Neutrophil (primary cell): ENCODE results near the gene PLXNB2.

Source experiments
- H3K27ac ChIP-seq: fragments of 200-600 bp; sonication (generic); 2 replicates; pipeline ENCODE4 v1.5.1; 2016; ENCODE audit warnings: mild to moderate bottlenecking, moderate library complexity
- H3K27me3 ChIP-seq: fragments of 200-600 bp; sonication (generic); 2 replicates; pipeline ENCODE4 v1.6.0; 2016; ENCODE audit warnings: mild to moderate bottlenecking
- H3K36me3 ChIP-seq: fragments of 200-600 bp; sonication (generic); 2 replicates; pipeline ENCODE4 v1.5.1; 2017
- H3K4me1 ChIP-seq, 2 experiments: fragments of 200-600 bp in 1 of 2; sonication (generic) in 1 of 2; 1 replicate in 1 of 2; 2 replicates in 1 of 2; pipeline versions ENCODE4 v1.5.1 to v1.6.1; 2013 to 2016; ENCODE audit warnings: low read depth in 1 of 2, low read length in 1 of 2, mild to moderate bottlenecking in 1 of 2, moderate library complexity in 1 of 2; ENCODE audit not compliant: control insufficient read depth in 1 of 2, insufficient read depth in 1 of 2
- H3K4me3 ChIP-seq, 2 experiments: fragments of 200-600 bp in 1 of 2; sonication (generic) in 1 of 2; 1 replicate in 1 of 2; 2 replicates in 1 of 2; pipeline ENCODE4 v1.5.1; 2013 to 2016; ENCODE audit warnings: low read depth in 1 of 2, low read length in 1 of 2, mild to moderate bottlenecking in 1 of 2, moderate library complexity in 1 of 2
- H3K9me3 ChIP-seq: fragments of 200-600 bp; sonication (generic); 2 replicates; pipeline ENCODE4 v1.5.1; 2016
- CTCF ChIP-seq: fragments of 200-600 bp; sonication (generic); IDR thresholded peaks from 2 replicates; pipeline ENCODE4 v1.5.1; 2016; ENCODE audit warnings: antibody characterized with exemption

PLXNB2 gene

GRCh38 chr22:50249341-50250248 lies 57.9 kb downstream of the PLXNB2 start:
- Histone ChIP-seq H3K27ac (peak overlapping the region; percentile 72), H3K4me1 (peaks cover 40 to 45% of the 10 kb centered on the region in 2 experiments), H3K4me3 (peak overlapping the region; percentile 87 to 88), H3K9me3 (no peaks in the 10 kb centered on the region), H3K27me3 (no peaks in the 10 kb centered on the region), H3K36me3 (peaks cover 42% of the 10 kb centered on the region)
- TF ChIP-seq CTCF: no peak

GRCh38 chr22:50248196-50249081 lies 59.0 kb downstream of the PLXNB2 start:
- Histone ChIP-seq H3K36me3 (peaks cover 42% of the 10 kb centered on the region), H3K4me3 (no peak overlapping the region), H3K4me1 (peaks cover 50 to 56% of the 10 kb centered on the region in 2 experiments), H3K27ac (no peak overlapping the region), H3K9me3 (no peaks in the 10 kb centered on the region), H3K27me3 (no peaks in the 10 kb centered on the region)
- TF ChIP-seq CTCF: no peak

- Histone ChIP-seq H3K27ac (peak overlapping the region; percentile 21), H3K4me3 (no peak overlapping the region)
Measured at GRCh38 chr22:50247748-50248147, 59.7 kb downstream of the PLXNB2 start.

GRCh38 chr22:50246242-50247175 lies 60.9 kb downstream of the PLXNB2 start:
- H3K9me3 ChIP-seq: no peaks in the 10 kb centered on the region
- H3K27me3 ChIP-seq: no peaks in the 10 kb centered on the region
- H3K4me3 ChIP-seq: peak overlapping the region in 1 of 2 experiments; percentile 72
- peaks cover 67 to 71% of the 10 kb centered on the region in 2 experiments for H3K4me1 ChIP-seq
- TF ChIP-seq CTCF: no peak
- H3K36me3 ChIP-seq: peaks cover 42% of the 10 kb centered on the region
- no peak overlapping the region for H3K27ac ChIP-seq

More at GRCh38 chr22:50247748-50248147, 59.7 kb downstream of the PLXNB2 start:
- Histone ChIP-seq H3K4me1 (peaks cover 57 to 63% of the 10 kb centered on the region in 2 experiments), H3K36me3 (peaks cover 42% of the 10 kb centered on the region), H3K9me3 (no peaks in the 10 kb centered on the region), H3K27me3 (no peaks in the 10 kb centered on the region)
- no peak for TF ChIP-seq CTCF
